OCI-LY7 (cell line): ENCODE data around the gene TMEM114.

ENCODE experiments used
- EZH2phosphoT487 ChIP-seq: fragments of 200-600 bp; sonication (generic); IDR thresholded peaks from 2 replicates; pipeline ENCODE4 v1.6.1; 2018; ENCODE audit warnings: low read depth, borderline replicate concordance, mild to moderate bottlenecking, mixed run types, antibody characterized with exemption, low read length, moderate library complexity, mixed read lengths
- TF ChIP-seq, protein P1 (sequence below): fragments of 200-600 bp; sonication (generic); conservative IDR thresholded peaks from 2 replicates; pipeline ENCODE4 v1.5.1; 2014; ENCODE audit warnings: mild to moderate bottlenecking, antibody characterized with exemption, low read length, moderate library complexity, mixed read lengths

DNA sequence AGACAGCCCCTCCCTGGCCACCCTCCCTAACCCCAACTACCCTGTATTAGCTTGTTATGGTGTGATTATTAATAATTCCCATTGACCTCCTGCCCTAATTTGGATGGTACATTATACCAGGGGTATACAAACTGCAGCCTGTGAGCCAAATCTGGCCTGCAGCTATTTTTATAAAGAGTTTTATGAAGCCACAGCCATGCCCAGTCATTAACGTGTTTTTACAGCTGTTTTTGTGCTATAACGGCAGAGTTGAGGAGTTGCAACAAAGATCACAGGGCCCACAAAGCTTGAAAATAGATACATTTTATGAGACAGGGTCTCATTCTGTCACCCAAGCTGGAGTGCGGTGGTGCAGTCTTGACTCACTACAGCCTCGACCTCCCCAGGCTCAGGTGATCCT, 37.1 kb upstream of the TMEM114 start:
- TF ChIP-seq, protein P1, sequence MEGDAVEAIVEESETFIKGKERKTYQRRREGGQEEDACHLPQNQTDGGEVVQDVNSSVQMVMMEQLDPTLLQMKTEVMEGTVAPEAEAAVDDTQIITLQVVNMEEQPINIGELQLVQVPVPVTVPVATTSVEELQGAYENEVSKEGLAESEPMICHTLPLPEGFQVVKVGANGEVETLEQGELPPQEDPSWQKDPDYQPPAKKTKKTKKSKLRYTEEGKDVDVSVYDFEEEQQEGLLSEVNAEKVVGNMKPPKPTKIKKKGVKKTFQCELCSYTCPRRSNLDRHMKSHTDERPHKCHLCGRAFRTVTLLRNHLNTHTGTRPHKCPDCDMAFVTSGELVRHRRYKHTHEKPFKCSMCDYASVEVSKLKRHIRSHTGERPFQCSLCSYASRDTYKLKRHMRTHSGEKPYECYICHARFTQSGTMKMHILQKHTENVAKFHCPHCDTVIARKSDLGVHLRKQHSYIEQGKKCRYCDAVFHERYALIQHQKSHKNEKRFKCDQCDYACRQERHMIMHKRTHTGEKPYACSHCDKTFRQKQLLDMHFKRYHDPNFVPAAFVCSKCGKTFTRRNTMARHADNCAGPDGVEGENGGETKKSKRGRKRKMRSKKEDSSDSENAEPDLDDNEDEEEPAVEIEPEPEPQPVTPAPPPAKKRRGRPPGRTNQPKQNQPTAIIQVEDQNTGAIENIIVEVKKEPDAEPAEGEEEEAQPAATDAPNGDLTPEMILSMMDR: no peak
- TF ChIP-seq EZH2phosphoT487: no peak
